PC-3 (cell line): ENCODE results near the gene C9orf85.

Source experiments
- CTCF ChIP-seq: fragments of 300-600 bp; sonication (generic); conservative IDR thresholded peaks from 2 replicates; pipeline ENCODE4 v1.5.1; 2017; ENCODE audit warnings: antibody characterized with exemption, low read depth, mild to moderate bottlenecking, low read length
- EZH2phosphoT487 ChIP-seq: fragments of 300-600 bp; sonication (generic); IDR thresholded peaks from 2 replicates; pipeline ENCODE4 v1.6.1; 2018; ENCODE audit warnings: mild to moderate bottlenecking, antibody characterized with exemption, low read length, borderline replicate concordance

DNA sequence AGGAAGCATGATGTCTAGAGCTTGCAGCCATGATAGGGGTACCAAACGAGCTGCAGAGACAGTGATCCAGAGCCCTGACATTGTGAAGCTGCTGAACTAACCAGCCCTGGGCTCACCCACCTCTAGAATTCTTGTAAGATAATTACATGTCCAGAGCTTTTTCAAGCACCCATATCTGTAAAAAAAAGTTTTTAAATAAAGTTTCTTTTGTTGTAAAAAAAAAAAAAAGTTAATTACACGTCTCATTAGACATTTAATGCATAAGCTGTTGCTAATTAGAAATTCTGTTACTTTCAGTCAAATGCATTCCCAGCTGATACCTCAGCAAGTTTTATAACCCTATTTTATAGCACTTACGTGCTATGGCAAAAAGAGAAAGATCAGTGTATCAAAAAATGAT, 65.6 kb downstream of the C9orf85 start:
- TF ChIP-seq CTCF (no peak), EZH2phosphoT487 (no peak)
